A673 (cell line): Measurements from ENCODE around the gene ABCC11.

Experiments used
- EZH2 ChIP-seq: fragments of 200-600 bp; sonication (generic); IDR thresholded peaks from 2 replicates; pipeline ENCODE4 v1.6.1; 2017; ENCODE audit warnings: borderline replicate concordance, low read depth, mild to moderate bottlenecking, mixed read lengths, antibody characterized with exemption, low read length; ENCODE audit not compliant: poor library complexity, severe bottlenecking
- TF ChIP-seq, protein P1 (sequence below): fragments of 300-800, 200-600 bp; sonication (generic); conservative IDR thresholded peaks from 2 replicates; pipeline ENCODE4 v1.5.1; 2017; ENCODE audit warnings: low read depth, mild to moderate bottlenecking, antibody characterized with exemption, low read length, moderate library complexity, mixed read lengths

GRCh38 chr16:48279199-48279598 is 31.9 kb upstream of the ABCC11 start:
- TF ChIP-seq, protein P1, sequence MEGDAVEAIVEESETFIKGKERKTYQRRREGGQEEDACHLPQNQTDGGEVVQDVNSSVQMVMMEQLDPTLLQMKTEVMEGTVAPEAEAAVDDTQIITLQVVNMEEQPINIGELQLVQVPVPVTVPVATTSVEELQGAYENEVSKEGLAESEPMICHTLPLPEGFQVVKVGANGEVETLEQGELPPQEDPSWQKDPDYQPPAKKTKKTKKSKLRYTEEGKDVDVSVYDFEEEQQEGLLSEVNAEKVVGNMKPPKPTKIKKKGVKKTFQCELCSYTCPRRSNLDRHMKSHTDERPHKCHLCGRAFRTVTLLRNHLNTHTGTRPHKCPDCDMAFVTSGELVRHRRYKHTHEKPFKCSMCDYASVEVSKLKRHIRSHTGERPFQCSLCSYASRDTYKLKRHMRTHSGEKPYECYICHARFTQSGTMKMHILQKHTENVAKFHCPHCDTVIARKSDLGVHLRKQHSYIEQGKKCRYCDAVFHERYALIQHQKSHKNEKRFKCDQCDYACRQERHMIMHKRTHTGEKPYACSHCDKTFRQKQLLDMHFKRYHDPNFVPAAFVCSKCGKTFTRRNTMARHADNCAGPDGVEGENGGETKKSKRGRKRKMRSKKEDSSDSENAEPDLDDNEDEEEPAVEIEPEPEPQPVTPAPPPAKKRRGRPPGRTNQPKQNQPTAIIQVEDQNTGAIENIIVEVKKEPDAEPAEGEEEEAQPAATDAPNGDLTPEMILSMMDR: no peak
- TF ChIP-seq EZH2: no peak
